HepG2 (cell line): ENCODE measurements around the gene ESPNL. TPM values are rescaled to one million over a fixed set of nuclear protein-coding genes. Genes with fewer than 3 reads are reported as not detected.

Experiments used
- HES4 ChIP-seq: sonication (generic); formaldehyde crosslinking; IDR thresholded peaks from 2 replicates; pipeline ENCODE4 v1.9.0; 2021; ENCODE audit warnings: mild to moderate bottlenecking, missing genetic modification reagents, borderline replicate concordance
- MAFK ChIP-seq, 2 experiments: IDR thresholded peaks in 1 of 2; conservative IDR thresholded peaks in 1 of 2; 2 replicates each; pipeline ENCODE4 v1.6.1; 2011; ENCODE audit warnings: improper control_type of control experiment in 2 of 2, low read length in 2 of 2
- RARG ChIP-seq: sonication (generic); formaldehyde crosslinking; IDR thresholded peaks from 2 replicates; pipeline ENCODE4 v1.4.0; 2020; ENCODE audit warnings: low read depth, mild to moderate bottlenecking, missing genetic modification reagents
- ZNF7 ChIP-seq: IDR thresholded peaks from 2 replicates; pipeline ENCODE4 v1.6.1; 2016; ENCODE audit warnings: missing biosample characterization, missing genetic modification reagents
- ZNF761 ChIP-seq: sonication (generic); formaldehyde crosslinking; conservative IDR thresholded peaks from 2 replicates; pipeline ENCODE4 v1.4.0; 2020; ENCODE audit warnings: mild to moderate bottlenecking, missing genetic modification reagents
- polyA plus RNA-seq, 8 experiments: library from polyadenylated mRNA; depleted of rRNA in 3 of 8; stranded (reverse) in 7 of 8; unstranded in 1 of 8; fragments of >200 nt; fragmentation: Illumina TruSeq in 4 of 8; extraction: Trizol in 4 of 8; gene quantifications; 2 replicates each; pipeline versions ENCODE4 v1.2.1 to v1.2.3, GENCODE V29; 2011 to 2016; ENCODE audit warnings: low read depth in 4 of 8, missing spikeins in 1 of 8, mixed read lengths in 1 of 8; ENCODE audit not compliant: insufficient read depth in 1 of 8
- total RNA-seq, 5 experiments: library from RNA; depleted of rRNA; stranded (reverse); fragments of >200 nt; fragmentation: Illumina TruSeq; extraction: Trizol; gene quantifications; 2 replicates each; pipeline ENCODE4 v1.2.3, GENCODE V29; 2016; ENCODE audit warnings: low read depth in 1 of 5
- TF ChIP-seq, protein P1 (sequence below): sonication (generic); formaldehyde crosslinking; IDR thresholded peaks from 2 replicates; pipeline ENCODE4 v1.5.0; 2020; ENCODE audit warnings: mild to moderate bottlenecking, missing genetic modification reagents, borderline replicate concordance
- TF ChIP-seq, protein P2 (sequence below): sonication (generic); formaldehyde crosslinking; IDR thresholded peaks from 2 replicates; pipeline ENCODE4 v1.9.0; 2021; ENCODE audit warnings: missing genetic modification reagents, borderline replicate concordance
- TF ChIP-seq, protein P3 (sequence below): fragments of 450-650 bp; IDR thresholded peaks from 2 replicates; pipeline ENCODE4 v1.6.1; 2016
- TF ChIP-seq, protein P4 (sequence below): sonication (generic); formaldehyde crosslinking; IDR thresholded peaks from 2 replicates; pipeline ENCODE4 v1.5.1; 2020; ENCODE audit warnings: mild to moderate bottlenecking, missing genetic modification reagents, moderate library complexity
- TF ChIP-seq, protein P5 (sequence below): sonication (generic); formaldehyde crosslinking; conservative IDR thresholded peaks from 2 replicates; pipeline ENCODE4 v1.4.0; 2020; ENCODE audit warnings: missing genetic modification reagents
- TF ChIP-seq, protein P6 (sequence below): IDR thresholded peaks from 2 replicates; pipeline ENCODE4 v1.6.1; 2016; ENCODE audit warnings: low read depth, control low read depth
- TF ChIP-seq, protein P7 (sequence below): sonication (generic); formaldehyde crosslinking; IDR thresholded peaks from 2 replicates; pipeline ENCODE4 v1.8.0; 2022; ENCODE audit warnings: mild to moderate bottlenecking, missing genetic modification reagents; ENCODE audit not compliant: insufficient replicate concordance
- TF ChIP-seq, protein P8 (sequence below): sonication (generic); formaldehyde crosslinking; IDR thresholded peaks from 2 replicates; pipeline ENCODE4 v1.5.0; 2020; ENCODE audit warnings: missing genetic modification reagents

Gene ESPNL
- total and polyA plus RNA-seq, 2 of the 13 experiments (the other 11 are each of a cell fraction or from before 2014, with no cell fraction given), result 0.45 to 0.80 TPM

DNA sequence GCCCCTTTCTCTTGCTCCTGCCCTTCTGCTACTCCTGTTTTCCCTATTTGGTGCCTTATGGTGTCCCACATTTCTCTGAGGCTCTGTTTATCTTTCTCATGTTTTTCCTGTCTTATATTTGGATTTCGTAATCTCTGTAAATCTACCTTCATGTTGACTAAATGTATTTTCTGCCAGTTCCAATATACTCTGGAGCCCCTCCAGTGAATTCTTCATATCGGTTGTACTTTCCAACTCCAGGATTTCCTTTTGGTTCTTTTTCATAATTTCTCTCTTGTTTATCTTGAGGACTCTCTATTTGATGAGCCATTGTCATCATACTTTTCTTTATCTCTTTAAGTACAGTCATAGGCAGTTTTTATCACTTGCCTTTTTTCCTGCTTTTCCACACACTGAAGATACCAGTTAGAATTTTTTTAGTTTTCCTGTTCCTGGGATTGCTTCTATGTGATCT is 20.2 kb upstream of the ESPNL start (continued):
- TF ChIP-seq, protein P1, sequence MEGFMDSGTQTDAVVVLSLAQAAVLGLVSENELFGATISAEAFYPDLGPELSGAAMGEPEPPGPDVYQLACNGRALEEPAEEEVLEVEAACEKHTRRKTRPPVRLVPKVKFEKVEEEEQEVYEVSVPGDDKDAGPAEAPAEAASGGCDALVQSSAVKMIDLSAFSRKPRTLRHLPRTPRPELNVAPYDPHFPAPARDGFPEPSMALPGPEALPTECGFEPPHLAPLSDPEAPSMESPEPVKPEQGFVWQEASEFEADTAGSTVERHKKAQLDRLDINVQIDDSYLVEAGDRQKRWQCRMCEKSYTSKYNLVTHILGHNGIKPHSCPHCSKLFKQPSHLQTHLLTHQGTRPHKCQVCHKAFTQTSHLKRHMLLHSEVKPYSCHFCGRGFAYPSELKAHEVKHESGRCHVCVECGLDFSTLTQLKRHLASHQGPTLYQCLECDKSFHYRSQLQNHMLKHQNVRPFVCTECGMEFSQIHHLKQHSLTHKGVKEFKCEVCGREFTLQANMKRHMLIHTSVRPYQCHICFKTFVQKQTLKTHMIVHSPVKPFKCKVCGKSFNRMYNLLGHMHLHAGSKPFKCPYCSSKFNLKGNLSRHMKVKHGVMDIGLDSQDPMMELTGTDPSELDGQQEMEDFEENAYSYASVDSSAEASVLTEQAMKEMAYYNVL, result peak; percentile 85
- TF ChIP-seq, protein P2, sequence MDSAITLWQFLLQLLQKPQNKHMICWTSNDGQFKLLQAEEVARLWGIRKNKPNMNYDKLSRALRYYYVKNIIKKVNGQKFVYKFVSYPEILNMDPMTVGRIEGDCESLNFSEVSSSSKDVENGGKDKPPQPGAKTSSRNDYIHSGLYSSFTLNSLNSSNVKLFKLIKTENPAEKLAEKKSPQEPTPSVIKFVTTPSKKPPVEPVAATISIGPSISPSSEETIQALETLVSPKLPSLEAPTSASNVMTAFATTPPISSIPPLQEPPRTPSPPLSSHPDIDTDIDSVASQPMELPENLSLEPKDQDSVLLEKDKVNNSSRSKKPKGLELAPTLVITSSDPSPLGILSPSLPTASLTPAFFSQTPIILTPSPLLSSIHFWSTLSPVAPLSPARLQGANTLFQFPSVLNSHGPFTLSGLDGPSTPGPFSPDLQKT (CRISPR knock-in tag), result no peak
- TF ChIP-seq, protein P3, sequence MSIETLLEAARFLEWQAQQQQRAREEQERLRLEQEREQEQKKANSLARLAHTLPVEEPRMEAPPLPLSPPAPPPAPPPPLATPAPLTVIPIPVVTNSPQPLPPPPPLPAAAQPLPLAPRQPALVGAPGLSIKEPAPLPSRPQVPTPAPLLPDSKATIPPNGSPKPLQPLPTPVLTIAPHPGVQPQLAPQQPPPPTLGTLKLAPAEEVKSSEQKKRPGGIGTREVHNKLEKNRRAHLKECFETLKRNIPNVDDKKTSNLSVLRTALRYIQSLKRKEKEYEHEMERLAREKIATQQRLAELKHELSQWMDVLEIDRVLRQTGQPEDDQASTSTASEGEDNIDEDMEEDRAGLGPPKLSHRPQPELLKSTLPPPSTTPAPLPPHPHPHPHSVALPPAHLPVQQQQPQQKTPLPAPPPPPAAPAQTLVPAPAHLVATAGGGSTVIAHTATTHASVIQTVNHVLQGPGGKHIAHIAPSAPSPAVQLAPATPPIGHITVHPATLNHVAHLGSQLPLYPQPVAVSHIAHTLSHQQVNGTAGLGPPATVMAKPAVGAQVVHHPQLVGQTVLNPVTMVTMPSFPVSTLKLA, result no peak
- TF ChIP-seq MAFK (conservative IDR thresholded peaks at IDR 0.05 in 1 of 2, IDR thresholded peaks at IDR 0.05 in 1 of 2; ENCODE audit: low read length in 2 of 2) (no peak), ZNF761 (peak; percentile 63; the same call in 1 of the 2 replicates), RARG (CRISPR knock-in tag) (0 out of 2 replicates have a peak, but pooled peaks have one; percentile 69), HES4 (CRISPR knock-in tag) (no peak), ZNF7 (CRISPR knock-in tag) (no peak)
- TF ChIP-seq, protein P4, sequence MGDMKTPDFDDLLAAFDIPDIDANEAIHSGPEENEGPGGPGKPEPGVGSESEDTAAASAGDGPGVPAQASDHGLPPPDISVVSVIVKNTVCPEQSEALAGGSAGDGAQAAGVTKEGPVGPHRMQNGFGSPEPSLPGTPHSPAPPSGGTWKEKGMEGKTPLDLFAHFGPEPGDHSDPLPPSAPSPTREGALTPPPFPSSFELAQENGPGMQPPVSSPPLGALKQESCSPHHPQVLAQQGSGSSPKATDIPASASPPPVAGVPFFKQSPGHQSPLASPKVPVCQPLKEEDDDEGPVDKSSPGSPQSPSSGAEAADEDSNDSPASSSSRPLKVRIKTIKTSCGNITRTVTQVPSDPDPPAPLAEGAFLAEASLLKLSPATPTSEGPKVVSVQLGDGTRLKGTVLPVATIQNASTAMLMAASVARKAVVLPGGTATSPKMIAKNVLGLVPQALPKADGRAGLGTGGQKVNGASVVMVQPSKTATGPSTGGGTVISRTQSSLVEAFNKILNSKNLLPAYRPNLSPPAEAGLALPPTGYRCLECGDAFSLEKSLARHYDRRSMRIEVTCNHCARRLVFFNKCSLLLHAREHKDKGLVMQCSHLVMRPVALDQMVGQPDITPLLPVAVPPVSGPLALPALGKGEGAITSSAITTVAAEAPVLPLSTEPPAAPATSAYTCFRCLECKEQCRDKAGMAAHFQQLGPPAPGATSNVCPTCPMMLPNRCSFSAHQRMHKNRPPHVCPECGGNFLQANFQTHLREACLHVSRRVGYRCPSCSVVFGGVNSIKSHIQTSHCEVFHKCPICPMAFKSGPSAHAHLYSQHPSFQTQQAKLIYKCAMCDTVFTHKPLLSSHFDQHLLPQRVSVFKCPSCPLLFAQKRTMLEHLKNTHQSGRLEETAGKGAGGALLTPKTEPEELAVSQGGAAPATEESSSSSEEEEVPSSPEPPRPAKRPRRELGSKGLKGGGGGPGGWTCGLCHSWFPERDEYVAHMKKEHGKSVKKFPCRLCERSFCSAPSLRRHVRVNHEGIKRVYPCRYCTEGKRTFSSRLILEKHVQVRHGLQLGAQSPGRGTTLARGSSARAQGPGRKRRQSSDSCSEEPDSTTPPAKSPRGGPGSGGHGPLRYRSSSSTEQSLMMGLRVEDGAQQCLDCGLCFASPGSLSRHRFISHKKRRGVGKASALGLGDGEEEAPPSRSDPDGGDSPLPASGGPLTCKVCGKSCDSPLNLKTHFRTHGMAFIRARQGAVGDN (CRISPR knock-in tag), result no peak
- TF ChIP-seq, protein P5, sequence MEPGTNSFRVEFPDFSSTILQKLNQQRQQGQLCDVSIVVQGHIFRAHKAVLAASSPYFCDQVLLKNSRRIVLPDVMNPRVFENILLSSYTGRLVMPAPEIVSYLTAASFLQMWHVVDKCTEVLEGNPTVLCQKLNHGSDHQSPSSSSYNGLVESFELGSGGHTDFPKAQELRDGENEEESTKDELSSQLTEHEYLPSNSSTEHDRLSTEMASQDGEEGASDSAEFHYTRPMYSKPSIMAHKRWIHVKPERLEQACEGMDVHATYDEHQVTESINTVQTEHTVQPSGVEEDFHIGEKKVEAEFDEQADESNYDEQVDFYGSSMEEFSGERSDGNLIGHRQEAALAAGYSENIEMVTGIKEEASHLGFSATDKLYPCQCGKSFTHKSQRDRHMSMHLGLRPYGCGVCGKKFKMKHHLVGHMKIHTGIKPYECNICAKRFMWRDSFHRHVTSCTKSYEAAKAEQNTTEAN, result no peak; the same call in 1 of the 2 replicates
- TF ChIP-seq, protein P6, sequence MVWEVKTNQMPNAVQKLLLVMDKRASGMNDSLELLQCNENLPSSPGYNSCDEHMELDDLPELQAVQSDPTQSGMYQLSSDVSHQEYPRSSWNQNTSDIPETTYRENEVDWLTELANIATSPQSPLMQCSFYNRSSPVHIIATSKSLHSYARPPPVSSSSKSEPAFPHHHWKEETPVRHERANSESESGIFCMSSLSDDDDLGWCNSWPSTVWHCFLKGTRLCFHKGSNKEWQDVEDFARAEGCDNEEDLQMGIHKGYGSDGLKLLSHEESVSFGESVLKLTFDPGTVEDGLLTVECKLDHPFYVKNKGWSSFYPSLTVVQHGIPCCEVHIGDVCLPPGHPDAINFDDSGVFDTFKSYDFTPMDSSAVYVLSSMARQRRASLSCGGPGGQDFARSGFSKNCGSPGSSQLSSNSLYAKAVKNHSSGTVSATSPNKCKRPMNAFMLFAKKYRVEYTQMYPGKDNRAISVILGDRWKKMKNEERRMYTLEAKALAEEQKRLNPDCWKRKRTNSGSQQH (CRISPR knock-in tag), result no peak
- TF ChIP-seq, protein P7, sequence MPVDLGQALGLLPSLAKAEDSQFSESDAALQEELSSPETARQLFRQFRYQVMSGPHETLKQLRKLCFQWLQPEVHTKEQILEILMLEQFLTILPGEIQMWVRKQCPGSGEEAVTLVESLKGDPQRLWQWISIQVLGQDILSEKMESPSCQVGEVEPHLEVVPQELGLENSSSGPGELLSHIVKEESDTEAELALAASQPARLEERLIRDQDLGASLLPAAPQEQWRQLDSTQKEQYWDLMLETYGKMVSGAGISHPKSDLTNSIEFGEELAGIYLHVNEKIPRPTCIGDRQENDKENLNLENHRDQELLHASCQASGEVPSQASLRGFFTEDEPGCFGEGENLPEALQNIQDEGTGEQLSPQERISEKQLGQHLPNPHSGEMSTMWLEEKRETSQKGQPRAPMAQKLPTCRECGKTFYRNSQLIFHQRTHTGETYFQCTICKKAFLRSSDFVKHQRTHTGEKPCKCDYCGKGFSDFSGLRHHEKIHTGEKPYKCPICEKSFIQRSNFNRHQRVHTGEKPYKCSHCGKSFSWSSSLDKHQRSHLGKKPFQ (CRISPR knock-in tag), result no peak
- TF ChIP-seq, protein P8, sequence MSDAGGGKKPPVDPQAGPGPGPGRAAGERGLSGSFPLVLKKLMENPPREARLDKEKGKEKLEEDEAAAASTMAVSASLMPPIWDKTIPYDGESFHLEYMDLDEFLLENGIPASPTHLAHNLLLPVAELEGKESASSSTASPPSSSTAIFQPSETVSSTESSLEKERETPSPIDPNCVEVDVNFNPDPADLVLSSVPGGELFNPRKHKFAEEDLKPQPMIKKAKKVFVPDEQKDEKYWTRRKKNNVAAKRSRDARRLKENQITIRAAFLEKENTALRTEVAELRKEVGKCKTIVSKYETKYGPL, result no peak
